Smooth muscle cell (in vitro differentiated cells): ENCODE data around the gene RCAN2. TPM values are rescaled to one million over a fixed set of nuclear protein-coding genes. Genes with fewer than 3 reads are reported as not detected.

Experiments
- DNase-seq: peaks from one replicate; lab custom pipeline; 2025; ENCODE audit not compliant: unreplicated experiment; lab: John Stamatoyannopoulos, UW
- H2AFZ ChIP-seq: fragments of 200-600 bp; sonication (generic); 2 replicates; pipeline ENCODE4 v1.6.0; 2016; ENCODE audit warnings: antibody characterized with exemption, low read depth, mild to moderate bottlenecking
- H3F3A ChIP-seq: fragments of 200-600 bp; sonication (generic); 2 replicates; pipeline ENCODE4 v1.6.0; 2017; ENCODE audit warnings: antibody characterized with exemption, low read depth
- H3K27ac ChIP-seq: fragments of 200-600 bp; sonication (generic); 2 replicates; pipeline ENCODE4 v1.5.1; 2016; ENCODE audit warnings: low read depth, mild to moderate bottlenecking
- H3K27me3 ChIP-seq: fragments of 200-600 bp; sonication (generic); 2 replicates; pipeline ENCODE4 v1.6.1; 2016; ENCODE audit warnings: low read depth, mild to moderate bottlenecking
- H3K36me3 ChIP-seq: fragments of 200-600 bp; sonication (generic); 2 replicates; pipeline ENCODE4 v1.5.1; 2016; ENCODE audit warnings: low read depth
- H3K4me1 ChIP-seq: fragments of 200-600 bp; sonication (generic); 2 replicates; pipeline ENCODE4 v1.5.1; 2016; ENCODE audit warnings: low read depth
- H3K4me2 ChIP-seq: fragments of 200-600 bp; sonication (generic); 2 replicates; pipeline ENCODE4 v1.6.0; 2016; ENCODE audit warnings: mild to moderate bottlenecking
- H3K4me3 ChIP-seq: fragments of 200-600 bp; sonication (generic); 2 replicates; pipeline ENCODE4 v1.5.1; 2016; ENCODE audit warnings: mild to moderate bottlenecking
- H3K79me2 ChIP-seq: fragments of 200-600 bp; sonication (generic); 2 replicates; pipeline ENCODE4 v1.6.0; 2016; ENCODE audit warnings: low read depth, mild to moderate bottlenecking
- H3K9ac ChIP-seq: fragments of 200-600 bp; sonication (generic); 2 replicates; pipeline ENCODE4 v1.6.0; 2016; ENCODE audit warnings: low read depth
- H3K9me3 ChIP-seq: fragments of 200-600 bp; sonication (generic); replicated peaks from 2 replicates; pipeline ENCODE4 v1.5.1; 2016; ENCODE audit warnings: low read depth
- H4K20me1 ChIP-seq: fragments of 200-600 bp; sonication (generic); 2 replicates; pipeline ENCODE4 v1.6.0; 2016; ENCODE audit warnings: low read depth
- WGBS: methylation state at CpG from one replicate; pipeline ENCODE4 v1.1.7; 2016; ENCODE audit warnings: low lambda C conversion rate; 5-methylcytosine and 5-hydroxymethylcytosine counted together
- polyA plus RNA-seq: library from polyadenylated mRNA; unstranded; fragments of >200 nt; fragmentation: Nextera tagmentation; extraction: Ambion mirVana; gene quantifications from 2 replicates; pipeline ENCODE4 v1.2.1, GENCODE V29; 2016
- total RNA-seq: library from RNA; depleted of rRNA; stranded (reverse); fragments of >200 nt; gene quantifications from 2 replicates; pipeline ENCODE4 v1.2.3, GENCODE V29; 2014
- TF ChIP-seq, protein P1 (sequence below): fragments of 200-600 bp; sonication (generic); IDR thresholded peaks from 2 replicates; pipeline ENCODE4 v1.5.1; 2017; ENCODE audit warnings: borderline replicate concordance, mild to moderate bottlenecking, antibody characterized with exemption; ENCODE audit not compliant: insufficient read depth, poor library complexity, severe bottlenecking

The RCAN2 gene
- total and polyA plus RNA-seq, 2 experiments from 2014 or later, result 2.5 to 2.7 TPM

DNA sequence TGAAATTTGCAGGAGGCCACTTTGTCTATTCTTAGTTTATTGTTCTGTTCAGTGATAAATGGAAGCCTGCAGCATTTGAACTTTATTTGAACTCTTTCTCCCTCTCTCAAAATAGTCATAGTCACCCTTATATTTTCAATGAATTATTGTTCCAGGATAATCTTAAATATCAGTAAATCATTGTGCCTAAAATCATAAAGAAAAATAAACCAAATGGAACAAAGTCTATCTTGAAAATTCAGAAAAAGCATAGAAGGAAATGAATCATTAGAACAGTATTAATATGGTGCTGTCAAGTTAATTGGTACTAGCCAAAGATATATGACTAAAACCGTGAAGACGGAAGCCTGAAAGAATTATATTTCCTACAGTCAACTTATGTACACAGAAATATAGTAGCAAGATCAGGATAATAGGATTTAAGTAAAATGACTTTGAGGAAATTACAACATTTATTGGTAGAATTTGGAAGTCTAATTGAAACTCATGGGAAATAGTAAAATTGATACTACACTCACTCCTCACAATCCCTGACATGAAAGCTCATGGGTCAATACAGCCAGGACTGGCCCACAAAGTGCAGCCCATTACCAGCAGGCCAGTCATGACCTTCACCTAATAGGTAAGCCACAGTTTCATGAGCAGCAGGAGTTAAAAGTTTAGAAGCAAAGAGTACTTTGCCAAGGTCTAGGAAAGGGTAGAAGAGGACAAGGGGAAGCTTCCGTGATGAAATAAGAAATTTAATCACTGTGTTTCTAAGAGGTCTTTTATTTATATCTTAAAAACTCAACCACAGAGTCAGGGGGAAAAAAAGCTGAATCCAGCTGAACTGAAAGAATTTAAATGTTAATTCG, 200.6 kb downstream of the RCAN2 start:
- no peaks in the 10 kb centered on the region for H3K36me3 ChIP-seq
- H3K4me2 ChIP-seq, result no peak overlapping the region
- WGBS, result 91% methylated on average over 4 of the region's 4 CpGs
- no peaks in the 10 kb centered on the region for H3K4me1 ChIP-seq
- H3K9ac ChIP-seq, result no peak overlapping the region
- H3K79me2 ChIP-seq, result no peaks in the 10 kb centered on the region
- no peak for DNase-seq
- H3K27ac ChIP-seq, result no peak overlapping the region
- H4K20me1 ChIP-seq, result no peaks in the 10 kb centered on the region
- no peak overlapping the region for H3K4me3 ChIP-seq
- no peaks in the 10 kb centered on the region for H3K9me3 ChIP-seq
- no peaks in the 10 kb centered on the region for H3F3A ChIP-seq
- no peaks in the 10 kb centered on the region for H3K27me3 ChIP-seq
- TF ChIP-seq, protein P1, sequence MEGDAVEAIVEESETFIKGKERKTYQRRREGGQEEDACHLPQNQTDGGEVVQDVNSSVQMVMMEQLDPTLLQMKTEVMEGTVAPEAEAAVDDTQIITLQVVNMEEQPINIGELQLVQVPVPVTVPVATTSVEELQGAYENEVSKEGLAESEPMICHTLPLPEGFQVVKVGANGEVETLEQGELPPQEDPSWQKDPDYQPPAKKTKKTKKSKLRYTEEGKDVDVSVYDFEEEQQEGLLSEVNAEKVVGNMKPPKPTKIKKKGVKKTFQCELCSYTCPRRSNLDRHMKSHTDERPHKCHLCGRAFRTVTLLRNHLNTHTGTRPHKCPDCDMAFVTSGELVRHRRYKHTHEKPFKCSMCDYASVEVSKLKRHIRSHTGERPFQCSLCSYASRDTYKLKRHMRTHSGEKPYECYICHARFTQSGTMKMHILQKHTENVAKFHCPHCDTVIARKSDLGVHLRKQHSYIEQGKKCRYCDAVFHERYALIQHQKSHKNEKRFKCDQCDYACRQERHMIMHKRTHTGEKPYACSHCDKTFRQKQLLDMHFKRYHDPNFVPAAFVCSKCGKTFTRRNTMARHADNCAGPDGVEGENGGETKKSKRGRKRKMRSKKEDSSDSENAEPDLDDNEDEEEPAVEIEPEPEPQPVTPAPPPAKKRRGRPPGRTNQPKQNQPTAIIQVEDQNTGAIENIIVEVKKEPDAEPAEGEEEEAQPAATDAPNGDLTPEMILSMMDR, result no peak
- no peak overlapping the region for H2AFZ ChIP-seq

DNA sequence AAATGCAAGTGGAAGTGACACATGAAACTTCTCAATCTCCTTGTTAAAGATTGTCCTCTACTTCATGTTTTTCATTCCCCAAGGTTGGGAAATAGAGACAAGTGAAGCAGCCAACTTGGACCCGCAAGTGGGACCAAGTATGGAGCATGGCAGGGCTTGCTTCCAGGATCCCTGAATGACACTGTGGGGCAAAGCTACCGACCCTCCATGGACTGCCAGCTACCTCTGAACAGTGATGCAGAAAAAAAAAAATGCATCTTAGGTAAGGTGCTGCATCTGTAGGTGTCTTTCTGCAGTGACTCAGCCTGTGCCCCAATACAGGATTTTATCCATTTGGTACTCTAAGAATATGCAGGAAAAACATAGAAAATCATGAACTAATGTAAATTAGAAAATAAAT, 201.4 kb downstream of the RCAN2 start:
- H3K27ac ChIP-seq, result no peak overlapping the region
- 83% methylated on average over 2 of the region's 2 CpGs for WGBS

DNA sequence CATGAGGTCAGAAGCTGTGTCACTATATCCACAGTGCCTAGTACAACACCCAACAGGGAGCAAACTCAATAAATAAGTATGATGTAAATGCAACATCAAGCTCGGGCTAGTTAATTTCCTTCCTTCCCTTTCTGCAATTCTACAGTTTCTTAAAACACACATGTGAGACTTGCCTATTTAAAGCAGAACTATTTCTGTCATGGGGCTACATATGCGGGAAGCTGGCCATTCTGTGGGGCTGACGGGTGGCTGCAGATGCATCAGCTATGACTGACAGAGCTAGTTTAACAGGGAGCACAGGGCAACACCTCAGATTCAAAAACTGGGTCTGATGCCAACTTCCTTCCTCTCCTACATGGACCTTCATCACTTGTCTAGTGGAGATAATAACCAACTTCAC, 202.4 kb downstream of the RCAN2 start:
- Histone ChIP-seq H3K79me2 (no peaks in the 10 kb centered on the region), H3K4me1 (no peaks in the 10 kb centered on the region), H3K9me3 (no peaks in the 10 kb centered on the region), H3K27ac (no peak overlapping the region), H3F3A (no peaks in the 10 kb centered on the region), H4K20me1 (no peaks in the 10 kb centered on the region), H3K36me3 (no peaks in the 10 kb centered on the region), H2AFZ (no peak overlapping the region), H3K4me3 (no peak overlapping the region), H3K4me2 (no peak overlapping the region), H3K9ac (no peak overlapping the region), H3K27me3 (no peaks in the 10 kb centered on the region)
- TF ChIP-seq, protein P1, result no peak
- WGBS, result 96% methylated on average over 3 of the region's 3 CpGs
- DNase-seq, result no peak

More for the DNA sequence above, 201.4 kb downstream of the RCAN2 start:
- no peaks in the 10 kb centered on the region for H3K79me2 ChIP-seq
- H3K4me3 ChIP-seq, result no peak overlapping the region
- H3K4me2 ChIP-seq, result no peak overlapping the region
- no peak overlapping the region for H2AFZ ChIP-seq
- TF ChIP-seq, protein P1, result no peak
- H3K4me1 ChIP-seq, result no peaks in the 10 kb centered on the region
- no peaks in the 10 kb centered on the region for H3K36me3 ChIP-seq
- no peaks in the 10 kb centered on the region for H3K27me3 ChIP-seq
- no peaks in the 10 kb centered on the region for H3K9me3 ChIP-seq
- no peak overlapping the region for H3K9ac ChIP-seq
- H4K20me1 ChIP-seq, result no peaks in the 10 kb centered on the region
- H3F3A ChIP-seq, result no peaks in the 10 kb centered on the region
- no peak for DNase-seq

DNA sequence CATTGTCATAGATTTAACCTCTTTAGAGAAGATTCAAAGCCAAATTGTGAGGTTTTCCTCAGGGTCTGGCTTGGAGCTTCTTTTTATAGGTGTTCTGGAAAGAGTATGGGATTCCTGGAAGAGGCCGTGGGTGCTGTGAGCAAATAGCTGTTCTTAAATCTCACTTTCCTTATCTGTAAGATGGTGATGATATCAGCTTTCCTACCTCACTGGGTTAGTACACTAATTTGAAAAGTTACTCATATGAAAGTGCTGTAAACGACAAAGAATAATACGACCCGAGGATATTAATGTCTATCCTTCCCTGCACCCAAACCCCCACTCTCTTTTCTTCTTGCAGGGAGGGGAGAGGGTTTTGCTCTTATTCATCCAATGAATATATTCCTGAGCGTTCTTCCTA, 203.6 kb downstream of the RCAN2 start:
- Histone ChIP-seq H3K36me3 (no peaks in the 10 kb centered on the region), H3K9ac (no peak overlapping the region), H3K27me3 (no peaks in the 10 kb centered on the region), H4K20me1 (no peaks in the 10 kb centered on the region), H3F3A (no peaks in the 10 kb centered on the region), H3K79me2 (no peaks in the 10 kb centered on the region), H3K4me1 (no peaks in the 10 kb centered on the region), H3K27ac (no peak overlapping the region), H3K9me3 (no peaks in the 10 kb centered on the region), H2AFZ (no peak overlapping the region), H3K4me2 (no peak overlapping the region), H3K4me3 (no peak overlapping the region)
- no peak for DNase-seq
- TF ChIP-seq, protein P1, result no peak
- 66% methylated on average over 5 of the region's 5 CpGs for WGBS
